Esophagus squamous epithelium (tissue), 4 donors: ENCODE results near the gene MSH4. TPM values are rescaled to one million over a fixed set of nuclear protein-coding genes. Genes with fewer than 3 reads are reported as not detected.

Experiments
- small RNA-seq, 4 donors: library from RNA; depleted of rRNA; stranded (forward); fragments of <200 nt; gene quantifications; one replicate each; pipeline ENCODE3, GENCODE V24; 2016
- total RNA-seq, 4 donors: library from RNA; depleted of rRNA; stranded (reverse); fragments of >200 nt; gene quantifications; one replicate each; pipeline ENCODE4 v1.1.0, GENCODE V29; 2016

Gene MSH4
- total RNA-seq, 4 donors from 2014 or later, result 0.35 to 0.38 TPM; not detected in 2

Small RNA genes lying within 50 kb of the gene (small RNA-seq; reads per million reads assigned to genes)
- gene SNORD45A, result 0 reads per million in 4 donors
- 0 reads per million in 4 donors for gene SNORD45B
- gene SNORD45C, result 0 reads per million in 4 donors

Other genes starting within 250 kb of the MSH4 start
- gene SLC44A5, start 185.8 kb upstream of the MSH4 start, total RNA-seq, result 10 to 100 TPM in 1 of 4 donors, 1 to 10 TPM in 1, under 1 TPM in 2; 0.19 to 12.8 (median 2.6) TPM
- 10 to 100 TPM; 45.9 to 71.5 (median 60.5) TPM for gene ACADM, start 72.2 kb upstream of the MSH4 start, total RNA-seq
- gene RABGGTB, start 10.6 kb upstream of the MSH4 start, total RNA-seq, result 10 to 100 TPM; 34.9 to 98.4 (median 68.1) TPM
- gene ASB17, start 135.5 kb downstream of the MSH4 start, total RNA-seq, result not detected